DND-41 (cell line): Measurements from ENCODE around the gene ATP2C1.

Experiments used
- ATAC-seq: fragments of 200-7000 bp; cut with Tn5 transposase; 3 replicates; pipeline ENCODE4 v1.9.1; 2021; ENCODE audit warnings: low read depth; ENCODE audit not compliant: insufficient read depth
- DNase-seq: peaks from one replicate; pipeline ENCODE4 v3.0.0-alpha.2; 2020
- H2AFZ ChIP-seq: 2 replicates; pipeline ENCODE4 v1.6.0; 2012; ENCODE audit warnings: low read depth, low read length
- H3K27ac ChIP-seq: 2 replicates; pipeline ENCODE4 v1.5.1; 2012; ENCODE audit warnings: low read length, inconsistent platforms
- H3K27me3 ChIP-seq: fragments of 200-600 bp; sonication (generic); 2 replicates; pipeline ENCODE4 v1.6.0; 2012; ENCODE audit warnings: low read length, mild to moderate bottlenecking, inconsistent platforms; ENCODE audit not compliant: insufficient read depth, poor library complexity
- H3K36me3 ChIP-seq: 2 replicates; pipeline ENCODE4 v1.5.1; 2012; ENCODE audit warnings: low read length, inconsistent platforms; ENCODE audit not compliant: insufficient read depth
- H3K4me1 ChIP-seq: 2 replicates; pipeline ENCODE4 v1.5.1; 2012; ENCODE audit warnings: mild to moderate bottlenecking, low read length; ENCODE audit not compliant: insufficient read depth
- H3K4me2 ChIP-seq: 2 replicates; pipeline ENCODE4 v1.6.0; 2012; ENCODE audit warnings: mild to moderate bottlenecking, moderate library complexity, low read length, inconsistent platforms; ENCODE audit not compliant: insufficient read depth
- H3K4me3 ChIP-seq, 2 experiments: fragments of 200-600 bp in 1 of 2; shearing (Covaris generic) in 1 of 2; 2 replicates each; pipeline ENCODE4 v1.5.1; 2012 to 2016; ENCODE audit warnings: inconsistent platforms in 2 of 2, low read length in 2 of 2, mild to moderate bottlenecking in 2 of 2, low read depth in 1 of 2, moderate library complexity in 1 of 2
- H3K79me2 ChIP-seq: 2 replicates; pipeline ENCODE4 v1.6.0; 2012; ENCODE audit warnings: low read length, inconsistent platforms; ENCODE audit not compliant: insufficient read depth
- H3K9ac ChIP-seq: 2 replicates; pipeline ENCODE4 v1.6.0; 2012; ENCODE audit warnings: low read depth, mild to moderate bottlenecking, inconsistent platforms, low read length, moderate library complexity
- H3K9me3 ChIP-seq: 2 replicates; pipeline ENCODE4 v1.5.1; 2012; ENCODE audit warnings: low read length, moderate library complexity, mild to moderate bottlenecking, inconsistent platforms; ENCODE audit not compliant: insufficient read depth, severe bottlenecking
- H4K20me1 ChIP-seq: 2 replicates; pipeline ENCODE4 v1.6.0; 2012; ENCODE audit warnings: low read length; ENCODE audit not compliant: insufficient read depth
- CTCF ChIP-seq: IDR thresholded peaks from 2 replicates; pipeline ENCODE4 v1.5.1; 2012; ENCODE audit warnings: borderline replicate concordance, low read length, moderate library complexity, mild to moderate bottlenecking; ENCODE audit not compliant: poor library complexity, severe bottlenecking; ENCODE audit errors: extremely low read depth
- EZH2 ChIP-seq: IDR thresholded peaks from 3 replicates; pipeline ENCODE4 v1.6.1; 2012; ENCODE audit warnings: borderline replicate concordance, low read depth, mild to moderate bottlenecking, moderate library complexity, low read length, inconsistent platforms; ENCODE audit not compliant: severe bottlenecking

ATP2C1 gene

GRCh38 chr3:131033480-131034080 is 139.7 kb downstream of the ATP2C1 start:
- DNase-seq (peak; percentile 20), ATAC-seq (peak; percentile 78; the same call in 2 of the 3 replicates)
- Histone ChIP-seq H3K4me2 (no peak overlapping the region), H3K9ac (no peak overlapping the region), H3K9me3 (no peaks in the 10 kb centered on the region), H3K27me3 (no peaks in the 10 kb centered on the region), H3K36me3 (no peaks in the 10 kb centered on the region), H3K4me3 (no peak overlapping the region), H3K79me2 (no peaks in the 10 kb centered on the region), H2AFZ (no peak overlapping the region), H3K27ac (no peak overlapping the region), H3K4me1 (no peaks in the 10 kb centered on the region), H4K20me1 (no peaks in the 10 kb centered on the region)
- TF ChIP-seq CTCF, result peak; percentile 80
- TF ChIP-seq EZH2, result no peak

GRCh38 chr3:131036200-131036816 is 142.4 kb downstream of the ATP2C1 start:
- Histone ChIP-seq H3K79me2 (no peaks in the 10 kb centered on the region), H3K9me3 (no peaks in the 10 kb centered on the region), H3K9ac (no peak overlapping the region), H3K4me1 (no peaks in the 10 kb centered on the region), H3K36me3 (no peaks in the 10 kb centered on the region), H3K4me2 (no peak overlapping the region), H4K20me1 (no peaks in the 10 kb centered on the region), H3K27ac (no peak overlapping the region), H3K27me3 (no peaks in the 10 kb centered on the region), H2AFZ (no peak overlapping the region), H3K4me3 (no peak overlapping the region)
- ATAC-seq (no peak), DNase-seq (no peak)
- TF ChIP-seq CTCF, result no peak
- TF ChIP-seq EZH2, result no peak

- H3K27me3 ChIP-seq, result no peaks in the 10 kb centered on the region
- no peak for TF ChIP-seq EZH2
- no peak for TF ChIP-seq CTCF
Observed at GRCh38 chr3:131036986-131037385, 143.1 kb downstream of the ATP2C1 start.

More at GRCh38 chr3:131036986-131037385, 143.1 kb downstream of the ATP2C1 start:
- no peak overlapping the region for H2AFZ ChIP-seq
- H3K9me3 ChIP-seq, result no peaks in the 10 kb centered on the region
- peaks cover 3% of the 10 kb centered on the region for H3K4me1 ChIP-seq
- H3K27ac ChIP-seq, result no peak overlapping the region
- DNase-seq (no peak), ATAC-seq (no peak)
- H3K79me2 ChIP-seq, result no peaks in the 10 kb centered on the region
- no peak overlapping the region for H3K4me3 ChIP-seq
- no peaks in the 10 kb centered on the region for H3K36me3 ChIP-seq
- no peak overlapping the region for H3K9ac ChIP-seq
- H3K4me2 ChIP-seq, result no peak overlapping the region
- H4K20me1 ChIP-seq, result no peaks in the 10 kb centered on the region
